Testis (tissue), 3 donors: ENCODE data around the gene FOXK1. TPM values are rescaled to one million over a fixed set of nuclear protein-coding genes. Genes with fewer than 3 reads are reported as not detected.
A peak's percentile ranks its signal among the peaks of the same experiment; 100 is the strongest.
"Not testable (repeated sequence)": the region's sequence is repeated elsewhere in the genome, so short reads cannot be mapped to it uniquely, and the experiment has no call there.

Experiments
- DNase-seq: peaks from one replicate; pipeline ENCODE4 v3.0.0-alpha.2; 2019
- H3K27ac ChIP-seq, 2 donors: fragments of 200-600 bp; sonication (generic); one replicate each; pipeline ENCODE4 v1.5.1; 2019
- H3K27me3 ChIP-seq: fragments of 200-600 bp; sonication (generic); one replicate; pipeline ENCODE4 v1.5.1; 2019
- H3K36me3 ChIP-seq: fragments of 200-600 bp; sonication (generic); one replicate; pipeline ENCODE4 v1.5.1; 2017; ENCODE audit warnings: low read depth; ENCODE audit errors: missing control alignments
- H3K4me1 ChIP-seq: fragments of 200-600 bp; sonication (generic); one replicate; pipeline ENCODE4 v1.5.1; 2019
- H3K4me3 ChIP-seq, 2 donors: fragments of 200-600 bp; sonication (generic); one replicate each; pipeline ENCODE4 v1.5.1; 2017 to 2019
- H3K9me3 ChIP-seq: fragments of 200-600 bp; sonication (generic); one replicate; pipeline ENCODE4 v1.5.1; 2017
- POLR2A ChIP-seq: fragments of 450-650 bp; IDR thresholded peaks from one replicate; pipeline ENCODE4 v1.6.1; 2017; ENCODE audit warnings: antibody characterized with exemption, mild to moderate bottlenecking, moderate library complexity
- WGBS, 2 donors: methylation state at CpG; one replicate each; pipeline ENCODE4 v1.1.5; 2018; 5-methylcytosine and 5-hydroxymethylcytosine counted together
- intact Hi-C: fragments of 100-400 bp; cut with DNase I; formaldehyde crosslinking; loops from one replicate; pipeline ENCODE4 v1.15.1; 2023; ENCODE audit warnings: low total_unique reads
- polyA plus RNA-seq: library from polyadenylated mRNA; stranded (reverse); fragments of 350-450 nt; fragmentation: Illumina TruSeq; extraction: RNeasy Lipid Tissue Mini Kit (QIAGEN cat#74804); gene quantifications from one replicate; pipeline ENCODE4 v1.2.3, GENCODE V29; 2014; ENCODE audit warnings: low read depth, low replicate concordance; ENCODE audit not compliant: insufficient read depth
- total RNA-seq, 2 donors: library from RNA; depleted of rRNA; stranded (reverse); fragments of >200 nt; gene quantifications; one replicate each; pipeline ENCODE4 v1.2.3, GENCODE V29; 2016
- TF ChIP-seq, protein P1 (sequence below), 3 experiments: fragments of 450-650 bp in 2 of 3; fragments of 200-600 bp in 1 of 3; sonication (generic) in 1 of 3; IDR thresholded peaks; one replicate each; pipeline ENCODE4 v1.5.1; 2016 to 2019; ENCODE audit warnings: antibody characterized with exemption in 3 of 3, mild to moderate bottlenecking in 2 of 3, moderate library complexity in 1 of 3

FOXK1 gene
- total and polyA plus RNA-seq, 3 donors from 2014 or later = 21.9 to 65.2 (median 56.7) TPM

DNA sequence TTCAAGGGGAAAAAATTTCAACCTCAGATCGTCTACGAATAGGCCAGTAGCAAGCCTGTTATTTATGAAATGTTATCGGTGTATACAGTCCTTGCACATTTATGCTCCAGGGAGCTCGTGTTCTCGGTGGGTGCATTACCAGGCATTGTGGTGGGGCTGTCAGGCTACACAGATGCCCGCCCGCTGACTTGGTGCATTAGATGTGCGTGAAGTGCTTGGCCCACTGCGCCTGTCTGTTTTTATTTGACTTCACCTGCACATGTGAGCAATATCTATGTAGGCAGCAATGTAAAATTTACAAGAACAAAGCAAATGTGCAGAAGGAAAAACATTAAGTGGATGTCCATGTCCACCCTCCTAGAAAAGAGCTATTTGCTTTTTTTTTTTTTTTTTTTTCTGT lies 2.8 kb downstream of the FOXK1 start:
- Histone ChIP-seq H3K36me3 (no peaks in the 10 kb centered on the region), H3K27me3 (no peaks in the 10 kb centered on the region), H3K4me3 (no peak overlapping the region), H3K27ac (peak overlapping the region; percentile 92 to 95), H3K4me1 (peaks cover 19% of the 10 kb centered on the region), H3K9me3 (no peaks in the 10 kb centered on the region)
- DNase-seq = no peak
- TF ChIP-seq, protein P1, sequence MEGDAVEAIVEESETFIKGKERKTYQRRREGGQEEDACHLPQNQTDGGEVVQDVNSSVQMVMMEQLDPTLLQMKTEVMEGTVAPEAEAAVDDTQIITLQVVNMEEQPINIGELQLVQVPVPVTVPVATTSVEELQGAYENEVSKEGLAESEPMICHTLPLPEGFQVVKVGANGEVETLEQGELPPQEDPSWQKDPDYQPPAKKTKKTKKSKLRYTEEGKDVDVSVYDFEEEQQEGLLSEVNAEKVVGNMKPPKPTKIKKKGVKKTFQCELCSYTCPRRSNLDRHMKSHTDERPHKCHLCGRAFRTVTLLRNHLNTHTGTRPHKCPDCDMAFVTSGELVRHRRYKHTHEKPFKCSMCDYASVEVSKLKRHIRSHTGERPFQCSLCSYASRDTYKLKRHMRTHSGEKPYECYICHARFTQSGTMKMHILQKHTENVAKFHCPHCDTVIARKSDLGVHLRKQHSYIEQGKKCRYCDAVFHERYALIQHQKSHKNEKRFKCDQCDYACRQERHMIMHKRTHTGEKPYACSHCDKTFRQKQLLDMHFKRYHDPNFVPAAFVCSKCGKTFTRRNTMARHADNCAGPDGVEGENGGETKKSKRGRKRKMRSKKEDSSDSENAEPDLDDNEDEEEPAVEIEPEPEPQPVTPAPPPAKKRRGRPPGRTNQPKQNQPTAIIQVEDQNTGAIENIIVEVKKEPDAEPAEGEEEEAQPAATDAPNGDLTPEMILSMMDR (IDR thresholded peaks at IDR 0.05) = no peak
- TF ChIP-seq POLR2A = no peak
- intact Hi-C loops = loop anchor here (5.0 to 10.0 kb wide), 2 partner anchors 43 to 60 kb away; no protein-coding TSS in a partner anchor
- 52 to 66% methylated on average over 9 of the region's 9 CpGs for WGBS, 2 donors

DNA sequence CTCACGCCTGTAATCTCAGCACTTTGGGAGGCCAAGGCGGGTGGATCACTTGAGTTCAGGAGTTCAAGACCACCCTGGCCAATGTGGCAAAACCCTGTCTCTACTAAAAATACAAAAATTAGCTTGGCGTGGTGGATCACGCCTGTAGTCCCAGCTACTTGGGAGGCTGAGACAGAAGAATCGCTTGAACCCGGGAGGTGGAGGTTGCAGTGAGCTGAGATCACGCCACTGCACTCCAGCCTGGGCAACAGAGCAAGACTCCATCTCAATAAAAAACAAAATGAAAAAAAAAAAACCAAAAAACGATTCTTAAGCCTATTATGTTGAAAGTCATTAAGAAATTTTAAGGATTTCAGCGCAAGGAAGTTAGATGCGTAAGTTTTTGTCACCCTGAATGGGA lies 3.6 kb downstream of the FOXK1 start:
- H3K36me3 ChIP-seq, H3K27ac ChIP-seq, H3K4me3 ChIP-seq, H3K9me3 ChIP-seq, DNase-seq, H3K27me3 ChIP-seq: not testable (repeated sequence)
- H3K4me1 ChIP-seq = peaks cover 24% of the 10 kb centered on the region
- 92 to 93% methylated on average over 10 of the region's 10 CpGs for WGBS, 2 donors
- intact Hi-C loops = loop anchor here (10.0 kb wide), 1 partner anchor 59 kb away; no protein-coding TSS in a partner anchor

DNA sequence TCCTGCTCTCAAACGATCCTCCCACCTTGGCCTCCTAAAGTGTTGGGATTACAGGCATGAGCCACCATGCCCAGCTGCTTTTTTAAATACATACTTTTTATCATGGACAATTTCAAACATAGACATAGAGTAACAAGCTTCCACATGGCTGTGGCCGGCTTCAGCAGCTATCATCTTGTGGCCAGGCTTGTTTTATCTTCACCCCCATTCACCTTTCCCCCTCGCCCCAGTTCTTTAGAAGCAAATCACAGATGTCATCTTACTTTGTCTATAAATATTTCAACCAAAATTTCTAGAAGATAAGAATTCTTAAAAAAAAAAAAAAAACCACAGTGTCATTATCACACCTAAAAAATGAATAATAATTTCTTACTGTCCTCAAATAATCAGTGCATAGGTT lies 5.9 kb downstream of the FOXK1 start:
- H3K27ac ChIP-seq = no peak overlapping the region
- H3K9me3 ChIP-seq = no peaks in the 10 kb centered on the region
- H3K4me3 ChIP-seq = no peak overlapping the region
- intact Hi-C loops = loop anchor here (10.0 kb wide), 1 partner anchor 57 kb away; no protein-coding TSS in a partner anchor
- TF ChIP-seq POLR2A = no peak
- TF ChIP-seq, protein P1 (IDR thresholded peaks at IDR 0.05) = no peak
- H3K36me3 ChIP-seq = no peaks in the 10 kb centered on the region
- DNase-seq = no peak
- WGBS, 2 donors = 80 to 81% methylated on average over 3 of the region's 3 CpGs
- H3K27me3 ChIP-seq = no peaks in the 10 kb centered on the region
- H3K4me1 ChIP-seq = peaks cover 27% of the 10 kb centered on the region

DNA sequence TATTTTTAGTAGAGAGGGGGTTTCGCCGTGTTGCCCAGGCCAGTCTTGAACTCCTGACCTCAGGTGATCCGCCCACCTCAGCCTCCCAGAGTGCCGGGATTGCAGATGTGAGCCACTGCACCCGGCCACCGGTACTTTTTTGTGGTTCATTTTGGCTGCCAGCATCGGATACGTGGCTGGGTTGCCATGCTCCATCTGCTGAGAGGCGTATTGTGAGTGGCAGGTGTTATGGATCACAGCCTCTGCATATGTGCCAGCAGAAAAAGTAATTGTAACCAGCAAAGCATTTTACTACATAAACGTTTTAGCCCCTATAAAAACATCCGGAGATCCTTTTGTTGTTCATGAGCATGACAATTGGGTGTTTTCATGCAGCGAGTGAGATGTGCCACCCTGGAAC lies 7.1 kb downstream of the FOXK1 start:
- H3K9me3 ChIP-seq = no peaks in the 10 kb centered on the region
- WGBS, 2 donors = 77 to 85% methylated on average over 12 of the region's 12 CpGs
- no peaks in the 10 kb centered on the region for H3K27me3 ChIP-seq
- H3K27ac ChIP-seq = no peak overlapping the region
- no peaks in the 10 kb centered on the region for H3K36me3 ChIP-seq
- TF ChIP-seq, protein P1 (IDR thresholded peaks at IDR 0.05) = no peak
- TF ChIP-seq POLR2A = no peak
- intact Hi-C loops = loop anchor here (10.0 kb wide), 1 partner anchor 56 kb away; no protein-coding TSS in a partner anchor
- DNase-seq = no peak
- peaks cover 30% of the 10 kb centered on the region for H3K4me1 ChIP-seq
- no peak overlapping the region for H3K4me3 ChIP-seq

DNA sequence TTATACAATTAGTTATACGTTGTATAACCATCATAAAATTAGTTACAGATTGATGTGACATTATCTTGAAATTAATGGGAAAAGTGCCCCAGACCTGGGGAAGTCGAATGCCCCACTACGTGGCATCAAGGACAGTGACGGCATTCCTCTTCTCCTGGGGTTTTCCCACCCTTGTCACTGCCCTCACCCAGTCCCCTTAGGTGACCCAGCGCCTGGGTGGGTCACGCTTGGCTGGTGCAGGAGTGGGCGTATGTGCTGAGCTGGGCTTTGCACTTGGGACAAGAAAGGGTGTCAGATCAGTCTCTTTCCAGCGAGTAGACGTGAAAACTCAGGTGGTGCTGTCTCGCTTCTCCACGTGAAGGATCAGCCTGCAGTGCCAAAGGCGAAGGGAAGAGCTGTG lies 7.6 kb downstream of the FOXK1 start:
- Histone ChIP-seq H3K9me3 (no peaks in the 10 kb centered on the region), H3K4me3 (no peak overlapping the region), H3K27me3 (no peaks in the 10 kb centered on the region), H3K27ac (peak overlapping the region in 1 of 2 donors; percentile 43), H3K4me1 (peaks cover 30% of the 10 kb centered on the region), H3K36me3 (no peaks in the 10 kb centered on the region)
- intact Hi-C loops = loop anchor here (10.0 kb wide), 1 partner anchor 55 kb away; no protein-coding TSS in a partner anchor
- TF ChIP-seq, protein P1 (IDR thresholded peaks at IDR 0.05) = no peak
- no peak for TF ChIP-seq POLR2A
- DNase-seq = no peak
- WGBS, 2 donors = 52 to 56% methylated on average over 12 of the region's 12 CpGs
